ENCODE data around the gene STK32A. TPM values are rescaled to one million over a fixed set of nuclear protein-coding genes. Genes with fewer than 3 reads are reported as not detected.

The STK32A gene
- total and polyA plus RNA-seq, 10 donors = 0.15 to 3.1 (median 0.90) TPM

DNA sequence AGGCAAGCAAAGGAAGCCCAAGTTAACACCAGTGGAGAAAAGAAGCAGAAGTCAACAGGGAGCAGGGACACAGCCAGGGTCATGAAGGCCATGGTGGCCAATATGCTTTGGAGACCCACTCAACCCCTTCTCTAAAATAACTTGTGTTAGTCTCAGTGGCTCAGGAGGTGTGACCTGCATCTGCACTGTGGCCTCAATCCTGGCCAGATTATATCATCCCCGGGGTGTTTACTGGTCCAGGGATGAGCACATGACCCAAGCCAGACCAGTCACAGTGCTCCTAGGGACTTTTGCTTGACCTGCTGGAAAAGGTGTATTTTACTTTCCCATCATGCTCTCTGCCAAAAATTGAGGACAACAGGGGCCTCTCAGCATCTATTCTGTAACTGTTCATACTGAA, 169.9 kb downstream of the STK32A start:
- no peak for DNase-seq
- no peaks in the 10 kb centered on the region for H3K27me3 ChIP-seq (replicated peaks in 1 of 7)
- no peaks in the 10 kb centered on the region for H3K9me3 ChIP-seq
- intact Hi-C loops (cut with DNase I; ENCODE audit: low total_unique reads) = no loop called here
- peak overlapping the region in 7 of 8 donors; percentile 34 to 71 (median 63) for H3K27ac ChIP-seq
- WGBS, 5 donors = 88 to 100% (median 100%) methylated on average over 1 of the region's 1 CpG
- TF ChIP-seq POLR2A (IDR thresholded peaks at IDR 0.05) (no peak), POLR2AphosphoS5 (IDR thresholded peaks at IDR 0.05) (no peak), CTCF (IDR thresholded peaks at IDR 0.05 in 8 of 11, conservative IDR thresholded peaks at IDR 0.05 in 3 of 11) (no peak)
- peaks cover 0 to 30% (median 4%) of the 10 kb centered on the region in 6 donors for H3K36me3 ChIP-seq
- H3K4me1 ChIP-seq = peaks cover 0 to 6% (median 0%) of the 10 kb centered on the region in 6 donors
- H3K4me3 ChIP-seq = no peak overlapping the region

DNA sequence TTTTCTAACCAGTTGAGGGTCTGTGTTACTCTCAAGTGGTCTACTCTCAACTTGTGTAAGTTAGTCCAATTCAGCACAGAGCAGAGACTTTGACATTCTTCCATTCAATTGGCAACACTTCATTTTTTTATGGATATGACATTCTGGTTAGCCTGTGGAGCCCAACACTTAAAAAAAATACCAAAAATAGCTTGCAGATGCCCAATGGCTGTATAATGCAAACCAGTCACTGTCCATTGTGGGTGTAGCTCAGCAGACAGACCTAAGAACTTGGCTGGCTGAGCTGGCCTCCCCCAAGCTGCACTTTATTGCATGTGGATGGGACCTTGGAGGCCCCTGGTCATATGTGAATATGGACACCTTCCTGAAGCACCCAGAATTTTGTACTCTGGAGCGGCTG, 171.8 kb downstream of the STK32A start:
- Histone ChIP-seq H3K9me3 (no peaks in the 10 kb centered on the region), H3K4me1 (peaks cover 0 to 6% (median 0%) of the 10 kb centered on the region in 6 donors), H3K36me3 (peaks cover 0 to 15% (median 0%) of the 10 kb centered on the region in 6 donors), H3K27me3 (replicated peaks in 1 of 7) (no peaks in the 10 kb centered on the region), H3K4me3 (no peak overlapping the region), H3K27ac (peak overlapping the region in 1 of 8 donors; percentile 11)
- no peak for DNase-seq
- intact Hi-C loops (cut with DNase I; ENCODE audit: low total_unique reads) = no loop called here
- 83 to 100% (median 89%) methylated on average over 1 of the region's 1 CpG for WGBS, 5 donors
- TF ChIP-seq POLR2A (IDR thresholded peaks at IDR 0.05) (no peak), CTCF (IDR thresholded peaks at IDR 0.05 in 8 of 11, conservative IDR thresholded peaks at IDR 0.05 in 3 of 11) (no peak), POLR2AphosphoS5 (IDR thresholded peaks at IDR 0.05) (no peak)

GRCh38 chr5:147407094-147407681, 172.4 kb downstream of the STK32A start:
- 80 to 85% (median 83%) methylated on average over 8 of the region's 8 CpGs for WGBS, 5 donors
- peaks cover 0 to 14% (median 0%) of the 10 kb centered on the region in 6 donors for H3K36me3 ChIP-seq
- peak overlapping the region in 1 of 8 donors; percentile 11 for H3K27ac ChIP-seq
- H3K27me3 ChIP-seq (replicated peaks in 1 of 7) = no peaks in the 10 kb centered on the region
- DNase-seq = no peak
- intact Hi-C loops (cut with DNase I; ENCODE audit: low total_unique reads) = no loop called here
- no peak overlapping the region for H3K4me3 ChIP-seq
- H3K9me3 ChIP-seq = no peaks in the 10 kb centered on the region
- TF ChIP-seq CTCF (IDR thresholded peaks at IDR 0.05 in 8 of 11, conservative IDR thresholded peaks at IDR 0.05 in 3 of 11) (no peak), POLR2AphosphoS5 (IDR thresholded peaks at IDR 0.05) (no peak), POLR2A (IDR thresholded peaks at IDR 0.05) (no peak)
- H3K4me1 ChIP-seq = peaks cover 0 to 6% (median 0%) of the 10 kb centered on the region in 6 donors

- Histone ChIP-seq H3K27me3 (replicated peaks in 1 of 7) (no peaks in the 10 kb centered on the region), H3K9me3 (no peaks in the 10 kb centered on the region), H3K4me3 (no peak overlapping the region), H3K27ac (no peak overlapping the region), H3K36me3 (peaks cover 0 to 14% (median 0%) of the 10 kb centered on the region in 6 donors), H3K4me1 (peaks cover 0 to 6% (median 0%) of the 10 kb centered on the region in 6 donors)
- TF ChIP-seq CTCF (IDR thresholded peaks at IDR 0.05 in 8 of 11, conservative IDR thresholded peaks at IDR 0.05 in 3 of 11) (no peak), POLR2AphosphoS5 (IDR thresholded peaks at IDR 0.05) (no peak), POLR2A (IDR thresholded peaks at IDR 0.05) (no peak)
- DNase-seq = no peak
- WGBS, 5 donors = 88 to 95% (median 92%) methylated on average over 2 of the region's 2 CpGs
- intact Hi-C loops (cut with DNase I; ENCODE audit: low total_unique reads) = no loop called here
Measured at GRCh38 chr5:147408980-147409379, 174.2 kb downstream of the STK32A start.

Measured in spleen (tissue), 11 donors.